EL (cell line): ENCODE measurements around the gene MATCAP1.
A peak's percentile ranks its signal among the peaks of the same experiment; 100 is the strongest.

ENCODE experiments used
- DNase-seq: peaks from one replicate; pipeline ENCODE4 v3.0.0-alpha.2; 2016

Gene MATCAP1

GRCh38 chr16:67207249-67208091 lies 23.7 kb upstream of the MATCAP1 start:
- DNase-seq = peak; percentile 71

- peak; percentile 57 for DNase-seq
Measured at GRCh38 chr16:67206838-67207248, 23.1 kb upstream of the MATCAP1 start.

- no peak for DNase-seq
Measured at GRCh38 chr16:67206129-67206837, 22.5 kb upstream of the MATCAP1 start.

GRCh38 chr16:67204076-67204475 lies 20.3 kb upstream of the MATCAP1 start:
- DNase-seq = no peak

GRCh38 chr16:67202956-67203493 lies 19.3 kb upstream of the MATCAP1 start:
- DNase-seq = no peak

GRCh38 chr16:67202426-67202825 lies 18.7 kb upstream of the MATCAP1 start:
- no peak for DNase-seq

- no peak for DNase-seq
Measured at GRCh38 chr16:67201411-67202345, 17.9 kb upstream of the MATCAP1 start.

GRCh38 chr16:67200491-67200890 lies 16.7 kb upstream of the MATCAP1 start:
- DNase-seq = no peak

GRCh38 chr16:67199808-67200198 lies 16.0 kb upstream of the MATCAP1 start:
- DNase-seq = no peak

GRCh38 chr16:67199011-67199807 lies 15.4 kb upstream of the MATCAP1 start, which contains the start of gene ELMO3:
TSS of gene ELMO3 (plus strand) at chr16:67199131. CDS start at chr16:67199327, 196 bp downstream.
- no peak for DNase-seq

GRCh38 chr16:67198238-67198734 lies 14.5 kb upstream of the MATCAP1 start:
- DNase-seq = peak; percentile 26

- DNase-seq = no peak
Measured at GRCh38 chr16:67197704-67198103, 13.9 kb upstream of the MATCAP1 start.

GRCh38 chr16:67196881-67197280 lies 13.1 kb upstream of the MATCAP1 start:
- no peak for DNase-seq

- no peak for DNase-seq
Measured at GRCh38 chr16:67195676-67196075, 11.9 kb upstream of the MATCAP1 start.

- no peak for DNase-seq
Measured at GRCh38 chr16:67194260-67194659, 10.5 kb upstream of the MATCAP1 start.

GRCh38 chr16:67193536-67193935 lies 9.8 kb upstream of the MATCAP1 start:
- no peak for DNase-seq

- no peak for DNase-seq
Measured at GRCh38 chr16:67192781-67193361, 9.1 kb upstream of the MATCAP1 start.

GRCh38 chr16:67191995-67192681 lies 8.4 kb upstream of the MATCAP1 start, which contains the start of gene E2F4:
TSS of gene E2F4 (plus strand) at chr16:67192155. CDS start at chr16:67192228, 73 bp downstream.
- DNase-seq = peak; percentile 90

GRCh38 chr16:67191411-67191994 lies 7.7 kb upstream of the MATCAP1 start:
- no peak for DNase-seq
